ENCODE data around the gene SUGCT. TPM values are rescaled to one million over a fixed set of nuclear protein-coding genes. Genes with fewer than 3 reads are reported as not detected.

Gene SUGCT
- total and polyA plus RNA-seq, 2 of the 8 experiments (the other 6 are each of a cell fraction or from before 2014, with no cell fraction given): 2.8 to 5.4 TPM

GRCh38 chr7:40138973-40139372, 4.2 kb downstream of the SUGCT start:
- Histone ChIP-seq H4K8ac (ENCODE audit: extremely low read depth, insufficient read depth, low read length) (no peak overlapping the region), H3K27me3 (replicated peaks in 1 of 4; ENCODE audit: control insufficient read depth in 3 of 4, extremely low read depth in 1 of 4, insufficient read depth in 3 of 4, low read length in 3 of 4) (peaks cover 0 to 15% (median 8%) of the 10 kb centered on the region in 4 experiments; a peak in 4 of 7 replicates), H4K20me1 (replicated peaks in 1 of 2; ENCODE audit: control insufficient read depth in 1 of 2, insufficient read depth in 2 of 2, low read length in 2 of 2) (no peaks in the 10 kb centered on the region), H2AFZ (ENCODE audit: low read length) (no peak overlapping the region), H3K18ac (ENCODE audit: extremely low read depth, low read length) (no peak overlapping the region), H3K14ac (ENCODE audit: insufficient read length) (no peak overlapping the region), H3K56ac (replicated peaks; ENCODE audit: insufficient read length, low read depth, low read length) (no peak overlapping the region), H3K9ac (replicated peaks in 1 of 4; ENCODE audit: extremely low read depth in 1 of 4, low read depth in 3 of 4, low read length in 3 of 4) (no peak overlapping the region), H3K23me2 (ENCODE audit: low read depth, low read length) (no peaks in the 10 kb centered on the region; the same call in 1 of the 2 replicates), H3K27ac (ENCODE audit: low read depth, low read length) (no peak overlapping the region), H3K4me2 (ENCODE audit: insufficient read depth in 1 of 2, low read depth in 2 of 2, low read length in 2 of 2) (no peak overlapping the region), H3K9me3 (ENCODE audit: insufficient read depth in 2 of 2, low read depth in 1 of 2, low read length in 1 of 2) (no peaks in the 10 kb centered on the region), H2BK12ac (ENCODE audit: low read depth, low read length) (no peak overlapping the region), H3K36me3 (ENCODE audit: control insufficient read depth in 2 of 4, insufficient read depth in 4 of 4, low read length in 3 of 4) (no peaks in the 10 kb centered on the region), H4K5ac (ENCODE audit: insufficient read length, low read depth, low read length) (no peak overlapping the region), H2BK20ac (ENCODE audit: low read length) (no peak overlapping the region), H3K79me1 (ENCODE audit: low read depth, low read length) (no peaks in the 10 kb centered on the region), H3K4me1 (replicated peaks in 1 of 4; ENCODE audit: control insufficient read depth in 3 of 4, insufficient read depth in 4 of 4, low read length in 3 of 4) (no peaks in the 10 kb centered on the region), H4K91ac (replicated peaks; ENCODE audit: insufficient read length, low read length) (no peak overlapping the region), H2AK5ac (ENCODE audit: low read depth, low read length) (no peak overlapping the region), H3K4me3 (ENCODE audit: extremely low read depth in 1 of 4, insufficient read depth in 2 of 4, low read depth in 3 of 4, low read length in 4 of 4) (no peak overlapping the region), H3K4ac (replicated peaks; ENCODE audit: insufficient read length, low read depth, low read length) (no peak overlapping the region), H3K79me2 (ENCODE audit: control insufficient read depth in 1 of 2, insufficient read depth in 2 of 2, low read length in 2 of 2) (peaks cover 0 to under 1% of the 10 kb centered on the region in 2 experiments; a peak in 2 of 4 replicates), H2BK120ac (replicated peaks; ENCODE audit: low read depth, low read length) (no peak overlapping the region), H3K23ac (ENCODE audit: insufficient read length) (no peak overlapping the region), H2BK5ac (ENCODE audit: low read depth, low read length) (no peak overlapping the region), H2BK15ac (ENCODE audit: low read length) (no peak overlapping the region)
- POLR2A ChIA-PET (ENCODE audit: partially characterized antibody): no interaction called here
- CTCF ChIA-PET (ENCODE audit: partially characterized antibody): no interaction called here
- no peak for FAIRE-seq
- 88% methylated on average over 5 of the region's 5 CpGs; no CpG with 5 or more reads in 1 of the 2 experiments for WGBS, 2 experiments (ENCODE audit: extremely low coverage in 1 of 2, insufficient coverage in 1 of 2, insufficient read length in 1 of 2, insufficient replicate concordance in 2 of 2, low coverage in 1 of 2, low lambda C conversion rate in 2 of 2, missing lambda C conversion rate in 1 of 2)
- no peak for DNase-seq (ENCODE audit: low read depth in 1 of 2, low spot score in 2 of 2)
- TF ChIP-seq BACH1 (IDR thresholded peaks at IDR 0.05; ENCODE audit: low read length) (no peak), BCL11A (IDR thresholded peaks at IDR 0.05; ENCODE audit: low read depth in 2 of 2, low read length in 2 of 2) (no peak), CEBPB (IDR thresholded peaks at IDR 0.05; ENCODE audit: low read depth, low read length) (no peak), SP1 (IDR thresholded peaks at IDR 0.05; ENCODE audit: low read depth, low read length) (no peak), ATF3 (IDR thresholded peaks at IDR 0.05; ENCODE audit: insufficient read depth, low read depth, low read length) (no peak), CBX5 (IDR thresholded peaks at IDR 0.05; ENCODE audit: low read depth, low read length) (no peak), POLR2A (IDR thresholded peaks at IDR 0.05; ENCODE audit: control extremely low read depth in 1 of 2, low read depth in 2 of 2, low read length in 2 of 2) (no peak)
